HepG2 (cell line): Measurements from ENCODE around the gene CLDND2. TPM values are rescaled to one million over a fixed set of nuclear protein-coding genes. Genes with fewer than 3 reads are reported as not detected.

ENCODE experiments used
- ARNT ChIP-seq: fragments of 450-650 bp; IDR thresholded peaks from 2 replicates; pipeline ENCODE4 v1.6.1; 2017
- EED ChIP-seq: sonication (generic); formaldehyde crosslinking; IDR thresholded peaks from 2 replicates; pipeline ENCODE4 v1.5.0; 2020; ENCODE audit warnings: mild to moderate bottlenecking, missing genetic modification reagents
- FIP1L1 ChIP-seq: fragments of 200-400 bp; formaldehyde crosslinking; IDR thresholded peaks from 2 replicates; pipeline ENCODE4 v1.6.1; 2018; ENCODE audit warnings: low read depth, mild to moderate bottlenecking, low read length, moderate library complexity, borderline replicate concordance; ENCODE audit not compliant: insufficient read depth
- FOXJ3 ChIP-seq: sonication (generic); formaldehyde crosslinking; IDR thresholded peaks from 2 replicates; pipeline ENCODE4 v1.4.0; 2020; ENCODE audit warnings: missing genetic modification reagents, mild to moderate bottlenecking, borderline replicate concordance
- FOXP1 ChIP-seq, 2 experiments: fragments of 450-650 bp in 1 of 2; IDR thresholded peaks; 2 replicates each; pipeline ENCODE4 v1.6.1; 2017 to 2018; ENCODE audit warnings: antibody characterized with exemption in 1 of 2
- HHEX ChIP-seq: IDR thresholded peaks from 2 replicates; pipeline ENCODE4 v1.6.1; 2016; ENCODE audit warnings: control low read depth
- ISX ChIP-seq: sonication (generic); formaldehyde crosslinking; conservative IDR thresholded peaks from 2 replicates; pipeline ENCODE4 v1.5.0; 2020; ENCODE audit warnings: missing genetic modification reagents
- JUNB ChIP-seq: sonication (generic); formaldehyde crosslinking; IDR thresholded peaks from 2 replicates; pipeline ENCODE4 v1.8.0; 2022; ENCODE audit warnings: missing genetic modification reagents, mild to moderate bottlenecking, borderline replicate concordance
- KLF12 ChIP-seq: sonication (generic); formaldehyde crosslinking; IDR thresholded peaks from 2 replicates; pipeline ENCODE4 v1.4.0; 2020; ENCODE audit warnings: missing genetic modification reagents, borderline replicate concordance
- NBN ChIP-seq: fragments of 450-650 bp; conservative IDR thresholded peaks from 2 replicates; pipeline ENCODE4 v1.6.1; 2017
- NFKBIZ ChIP-seq: IDR thresholded peaks from 2 replicates; pipeline ENCODE4 v1.6.1; 2018; ENCODE audit warnings: missing genetic modification reagents, missing compliant biosample characterization
- NR2F6 ChIP-seq, 2 experiments: IDR thresholded peaks; 2 replicates each; pipeline ENCODE4 v1.6.1; 2016; ENCODE audit warnings: antibody characterized with exemption in 1 of 2, mild to moderate bottlenecking in 1 of 2
- PPARG ChIP-seq: conservative IDR thresholded peaks from 2 replicates; pipeline ENCODE4 v1.6.1; 2016; ENCODE audit warnings: missing biosample characterization, missing genetic modification reagents
- PRPF4 ChIP-seq: fragments of 200-400 bp; formaldehyde crosslinking; IDR thresholded peaks from 2 replicates; pipeline ENCODE4 v1.6.1; 2016; ENCODE audit warnings: low read length, low read depth; ENCODE audit not compliant: poor library complexity, severe bottlenecking
- RBM39 ChIP-seq: fragments of 200-400 bp; formaldehyde crosslinking; IDR thresholded peaks from one replicate; pipeline ENCODE4 v1.6.1; 2018; ENCODE audit warnings: antibody characterized with exemption, mild to moderate bottlenecking, low read depth, low read length; ENCODE audit not compliant: poor library complexity, severe bottlenecking
- SKI ChIP-seq: fragments of 450-650 bp; IDR thresholded peaks from one replicate; pipeline ENCODE4 v1.6.1; 2018; ENCODE audit warnings: mild to moderate bottlenecking; ENCODE audit not compliant: partially characterized antibody
- SNRNP70 ChIP-seq: fragments of 200-400 bp; formaldehyde crosslinking; IDR thresholded peaks from 2 replicates; pipeline ENCODE4 v1.6.1; 2017; ENCODE audit warnings: mild to moderate bottlenecking, low read depth, low read length, moderate library complexity
- SRSF1 ChIP-seq: fragments of 200-400 bp; formaldehyde crosslinking; optimal IDR thresholded peaks from 2 replicates; pipeline ENCODE3; 2017; ENCODE audit warnings: mild to moderate bottlenecking, low read depth, low read length, moderate library complexity
- TBP ChIP-seq: sonication (generic); formaldehyde crosslinking; IDR thresholded peaks from 2 replicates; pipeline ENCODE4 v1.5.0; 2020; ENCODE audit warnings: missing genetic modification reagents
- ZBTB46 ChIP-seq: sonication (generic); formaldehyde crosslinking; IDR thresholded peaks from 2 replicates; pipeline ENCODE4 v1.4.0; 2020; ENCODE audit warnings: mild to moderate bottlenecking, missing genetic modification reagents, borderline replicate concordance
- ZFP1 ChIP-seq: IDR thresholded peaks from 2 replicates; pipeline ENCODE4 v1.6.1; 2016
- ZFP62 ChIP-seq: sonication (generic); formaldehyde crosslinking; IDR thresholded peaks from 2 replicates; pipeline ENCODE4 v1.4.0; 2020; ENCODE audit warnings: missing genetic modification reagents
- ZNF234 ChIP-seq: sonication (generic); formaldehyde crosslinking; conservative IDR thresholded peaks from 2 replicates; pipeline ENCODE4 v1.5.1; 2020; ENCODE audit warnings: mild to moderate bottlenecking, missing genetic modification reagents
- ZNF382 ChIP-seq: sonication (generic); formaldehyde crosslinking; IDR thresholded peaks from 2 replicates; pipeline ENCODE4 v1.5.0; 2020; ENCODE audit warnings: missing genetic modification reagents, mild to moderate bottlenecking, borderline replicate concordance
- ZNF414 ChIP-seq: sonication (generic); formaldehyde crosslinking; IDR thresholded peaks from 2 replicates; pipeline ENCODE4 v1.5.0; 2020; ENCODE audit warnings: missing genetic modification reagents
- ZNF616 ChIP-seq: sonication (generic); formaldehyde crosslinking; IDR thresholded peaks from 2 replicates; pipeline ENCODE4 v1.5.0; 2020; ENCODE audit warnings: low read depth, mild to moderate bottlenecking, missing genetic modification reagents
- ZNF674 ChIP-seq: sonication (generic); formaldehyde crosslinking; IDR thresholded peaks from 2 replicates; pipeline ENCODE4 v1.5.0; 2020; ENCODE audit warnings: low read depth, mild to moderate bottlenecking, missing genetic modification reagents
- ZNF772 ChIP-seq: sonication (generic); formaldehyde crosslinking; IDR thresholded peaks from 2 replicates; pipeline ENCODE4 v1.5.0; 2020; ENCODE audit warnings: mild to moderate bottlenecking, missing genetic modification reagents
- ZNF776 ChIP-seq: sonication (generic); formaldehyde crosslinking; IDR thresholded peaks from 2 replicates; pipeline ENCODE4 v1.4.0; 2020; ENCODE audit warnings: mild to moderate bottlenecking, missing genetic modification reagents
- ZNF841 ChIP-seq: sonication (generic); formaldehyde crosslinking; IDR thresholded peaks from 2 replicates; pipeline ENCODE4 v1.8.1; 2023; ENCODE audit warnings: missing genetic modification reagents, borderline replicate concordance
- ZSCAN12 ChIP-seq: sonication (generic); formaldehyde crosslinking; IDR thresholded peaks from 2 replicates; pipeline ENCODE4 v1.9.0; 2021; ENCODE audit warnings: mild to moderate bottlenecking, missing genetic modification reagents
- ZSCAN20 ChIP-seq: sonication (generic); formaldehyde crosslinking; IDR thresholded peaks from 2 replicates; pipeline ENCODE4 v1.4.0; 2020; ENCODE audit warnings: missing genetic modification reagents, mild to moderate bottlenecking, borderline replicate concordance
- polyA plus RNA-seq, 8 experiments: library from polyadenylated mRNA; depleted of rRNA in 3 of 8; stranded (reverse) in 7 of 8; unstranded in 1 of 8; fragments of >200 nt; fragmentation: Illumina TruSeq in 4 of 8; extraction: Trizol in 4 of 8; gene quantifications; 2 replicates each; pipeline versions ENCODE4 v1.2.1 to v1.2.3, GENCODE V29; 2011 to 2016; ENCODE audit warnings: low read depth in 4 of 8, missing spikeins in 1 of 8, mixed read lengths in 1 of 8; ENCODE audit not compliant: insufficient read depth in 1 of 8
- total RNA-seq, 5 experiments: library from RNA; depleted of rRNA; stranded (reverse); fragments of >200 nt; fragmentation: Illumina TruSeq; extraction: Trizol; gene quantifications; 2 replicates each; pipeline ENCODE4 v1.2.3, GENCODE V29; 2016; ENCODE audit warnings: low read depth in 1 of 5

Gene CLDND2
- total and polyA plus RNA-seq, 2 of the 13 experiments (the other 11 are each of a cell fraction or from before 2014, with no cell fraction given): 0.84 to 1.8 TPM

GRCh38 chr19:51394050-51394836 is 25.4 kb upstream of the CLDND2 start (continued):
- TF ChIP-seq ZNF382 (CRISPR knock-in tag) (no peak), ZNF234 (CRISPR knock-in tag) (no peak), ZNF674 (CRISPR knock-in tag) (no peak), FIP1L1 (no peak), ZNF776 (CRISPR knock-in tag) (no peak), ZNF772 (no peak), FOXJ3 (CRISPR knock-in tag) (no peak), HHEX (no peak), SNRNP70 (no peak), EED (CRISPR knock-in tag) (no peak), ZNF841 (peak; percentile 94), ZNF414 (no peak), PRPF4 (no peak), JUNB (CRISPR knock-in tag) (no peak; the same call in 1 of the 2 replicates), ISX (CRISPR knock-in tag) (no peak), NBN (no peak), NFKBIZ (CRISPR knock-in tag) (no peak), ZSCAN12 (no peak), TBP (CRISPR knock-in tag) (no peak), ARNT (no peak), ZBTB46 (CRISPR knock-in tag) (no peak), ZFP1 (CRISPR knock-in tag) (no peak), SKI (no peak), FOXP1 (IDR thresholded peaks at IDR 0.05) (no peak), FOXP1 (CRISPR knock-in tag; IDR thresholded peaks at IDR 0.05) (no peak), NR2F6 (IDR thresholded peaks at IDR 0.05) (peak; percentile 22; the same call in 1 of the 2 replicates), NR2F6 (CRISPR knock-in tag; IDR thresholded peaks at IDR 0.05) (peak; percentile 34; the same call in 1 of the 2 replicates), ZFP62 (no peak), KLF12 (CRISPR knock-in tag) (peak; percentile 65; the same call in 1 of the 2 replicates), SRSF1 (no peak), RBM39 (no peak), PPARG (CRISPR knock-in tag) (no peak; the same call in 1 of the 2 replicates), ZSCAN20 (no peak), ZNF616 (CRISPR knock-in tag) (no peak)
